Lower lobe of right lung (tissue), 1 donor: Measurements from ENCODE around the gene C2orf68. TPM values are rescaled to one million over a fixed set of nuclear protein-coding genes. Genes with fewer than 3 reads are reported as not detected.

ENCODE experiments used
- total RNA-seq: library from RNA; stranded (reverse); fragmentation: NEBNext Ultra II Directional; extraction: Animal tissue kit (Norgen Biotek cat#: 25700); gene quantifications from one replicate; pipeline ENCODE4 v1.2.1, GENCODE V29; 2021
- donor health status: DM: no; HTN: yes; CAD: no; lungs with severe emphysema.

C2orf68 gene
- total RNA-seq, 1 donor from 2014 or later: 40.6 TPM

Other genes with a start within 250 kb of the C2orf68 start
- gene CAPG, start 201.7 kb downstream of the C2orf68 start, total RNA-seq: 555 TPM
- 0.97 TPM for gene SH2D6, start 193.4 kb downstream of the C2orf68 start, total RNA-seq
- 183 TPM for gene MAT2A, start 72.9 kb downstream of the C2orf68 start, total RNA-seq
- gene GGCX, start 50.6 kb downstream of the C2orf68 start, total RNA-seq: 62.2 TPM
- 272 TPM for gene VAMP8, start 34.5 kb downstream of the C2orf68 start, total RNA-seq
- gene VAMP5, start 27.6 kb downstream of the C2orf68 start, total RNA-seq: 87.0 TPM
- gene RNF181, start 16.3 kb downstream of the C2orf68 start, total RNA-seq: 89.8 TPM
- 28.9 TPM for gene TMEM150A, start 9.4 kb downstream of the C2orf68 start, total RNA-seq
- 40.2 TPM for gene USP39, start 4.1 kb upstream of the C2orf68 start, total RNA-seq
- gene SFTPB, start 56.1 kb upstream of the C2orf68 start, total RNA-seq: 12,584 TPM
- gene GNLY, start 82.3 kb upstream of the C2orf68 start, total RNA-seq: 21.5 TPM
- gene ATOH8, start 141.9 kb upstream of the C2orf68 start, total RNA-seq: 44.9 TPM